ENCODE data around the gene DUOXA2.

DUOXA2 gene

DNA sequence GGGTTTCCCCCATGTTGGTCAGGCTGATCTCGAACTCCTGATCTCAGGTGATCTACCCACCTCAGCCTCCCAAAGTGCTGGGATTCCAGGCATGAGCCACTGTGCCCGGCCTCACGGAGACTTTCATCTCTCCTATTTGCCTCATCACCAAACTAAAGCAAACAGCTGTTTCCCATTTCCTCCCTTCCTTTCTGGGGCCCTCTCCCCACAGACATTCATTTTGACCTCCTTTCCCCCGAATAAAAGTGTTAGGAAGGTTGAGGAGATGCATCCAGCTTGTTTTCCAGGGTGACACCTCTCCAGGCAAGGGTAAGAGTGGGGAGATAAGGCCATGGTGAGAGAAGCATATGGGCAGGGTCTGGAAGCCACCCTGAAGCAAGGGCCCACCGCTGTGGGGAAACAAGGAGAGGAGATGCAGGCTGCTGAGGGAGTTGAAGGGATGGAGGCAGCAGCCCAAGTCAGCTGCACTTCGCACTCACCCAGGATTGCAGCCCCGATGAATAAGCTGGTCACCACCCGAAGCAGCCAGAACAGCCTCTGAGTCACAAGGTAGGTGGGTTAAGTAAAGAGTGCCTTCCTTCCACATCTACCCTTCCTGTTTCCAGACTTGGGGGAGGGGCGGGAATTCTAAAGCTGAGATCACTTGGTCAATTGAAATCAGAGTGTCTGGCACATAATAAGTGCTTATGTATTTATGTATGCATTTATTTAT, 7.7 kb downstream of the DUOXA2 start:
- H3K9ac ChIP-seq (ENCODE audit: low read depth, low read length, poor library complexity, severe bottlenecking) = no peak overlapping the region
- no peaks in the 10 kb centered on the region for H3K27me3 ChIP-seq (ENCODE audit: insufficient read depth, low read length, poor library complexity, severe bottlenecking)
- no peak for TF ChIP-seq EZH2phosphoT487 (IDR thresholded peaks at IDR 0.05; ENCODE audit: borderline replicate concordance)
- TF ChIP-seq, protein P1, sequence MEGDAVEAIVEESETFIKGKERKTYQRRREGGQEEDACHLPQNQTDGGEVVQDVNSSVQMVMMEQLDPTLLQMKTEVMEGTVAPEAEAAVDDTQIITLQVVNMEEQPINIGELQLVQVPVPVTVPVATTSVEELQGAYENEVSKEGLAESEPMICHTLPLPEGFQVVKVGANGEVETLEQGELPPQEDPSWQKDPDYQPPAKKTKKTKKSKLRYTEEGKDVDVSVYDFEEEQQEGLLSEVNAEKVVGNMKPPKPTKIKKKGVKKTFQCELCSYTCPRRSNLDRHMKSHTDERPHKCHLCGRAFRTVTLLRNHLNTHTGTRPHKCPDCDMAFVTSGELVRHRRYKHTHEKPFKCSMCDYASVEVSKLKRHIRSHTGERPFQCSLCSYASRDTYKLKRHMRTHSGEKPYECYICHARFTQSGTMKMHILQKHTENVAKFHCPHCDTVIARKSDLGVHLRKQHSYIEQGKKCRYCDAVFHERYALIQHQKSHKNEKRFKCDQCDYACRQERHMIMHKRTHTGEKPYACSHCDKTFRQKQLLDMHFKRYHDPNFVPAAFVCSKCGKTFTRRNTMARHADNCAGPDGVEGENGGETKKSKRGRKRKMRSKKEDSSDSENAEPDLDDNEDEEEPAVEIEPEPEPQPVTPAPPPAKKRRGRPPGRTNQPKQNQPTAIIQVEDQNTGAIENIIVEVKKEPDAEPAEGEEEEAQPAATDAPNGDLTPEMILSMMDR (conservative IDR thresholded peaks at IDR 0.05; ENCODE audit: low read length) = no peak
- H3K4me2 ChIP-seq (ENCODE audit: low read depth, low read length, poor library complexity, severe bottlenecking) = no peak overlapping the region
- H3K4me3 ChIP-seq (ENCODE audit: low read length, poor library complexity, severe bottlenecking) = no peak overlapping the region
- H2AFZ ChIP-seq (ENCODE audit: low read length) = no peak overlapping the region
- no peaks in the 10 kb centered on the region for H4K20me1 ChIP-seq (ENCODE audit: insufficient read depth, low read length, poor library complexity, severe bottlenecking)
- no peaks in the 10 kb centered on the region for H3K9me2 ChIP-seq (replicated peaks; ENCODE audit: low read depth, low read length)
- no peaks in the 10 kb centered on the region for H3K36me3 ChIP-seq (ENCODE audit: insufficient read depth, low read length)
- no peaks in the 10 kb centered on the region for H3F3A ChIP-seq (ENCODE audit: low read depth)
- H3K9me3 ChIP-seq (ENCODE audit: insufficient read depth, low read depth, low read length) = no peaks in the 10 kb centered on the region
- H3K4me1 ChIP-seq (ENCODE audit: insufficient read depth, low read length, poor library complexity, severe bottlenecking) = no peaks in the 10 kb centered on the region
- no peaks in the 10 kb centered on the region for H3K79me2 ChIP-seq (ENCODE audit: insufficient read depth, low read length)

DNA sequence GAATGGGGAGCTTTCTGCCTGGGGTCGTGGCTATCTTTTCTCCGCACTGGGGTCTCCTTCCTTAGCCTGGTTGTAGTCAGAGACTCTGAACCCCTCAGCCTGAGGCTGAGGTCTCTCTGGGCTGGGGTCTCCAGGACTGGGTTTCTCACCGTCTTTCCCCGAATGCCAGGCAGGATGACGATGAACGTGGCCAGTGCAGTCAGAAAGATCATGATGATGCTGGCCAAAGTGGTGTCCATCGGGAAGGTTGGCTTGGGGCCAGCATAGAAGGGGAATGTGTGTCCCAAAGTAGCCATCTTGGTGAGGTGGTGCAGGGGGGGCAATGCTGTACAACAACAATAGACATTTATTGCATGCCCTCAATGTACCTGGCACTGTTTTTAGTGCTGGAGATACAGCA, 8.6 kb downstream of the DUOXA2 start:
- no peaks in the 10 kb centered on the region for H3K36me3 ChIP-seq (ENCODE audit: insufficient read depth, low read length)
- no peaks in the 10 kb centered on the region for H3F3A ChIP-seq (ENCODE audit: low read depth)
- no peak overlapping the region for H3K9ac ChIP-seq (ENCODE audit: low read depth, low read length, poor library complexity, severe bottlenecking)
- no peaks in the 10 kb centered on the region for H4K20me1 ChIP-seq (ENCODE audit: insufficient read depth, low read length, poor library complexity, severe bottlenecking)
- H2AFZ ChIP-seq (ENCODE audit: low read length) = no peak overlapping the region
- H3K9me3 ChIP-seq (ENCODE audit: insufficient read depth, low read depth, low read length) = no peaks in the 10 kb centered on the region
- no peaks in the 10 kb centered on the region for H3K9me2 ChIP-seq (replicated peaks; ENCODE audit: low read depth, low read length)
- no peak overlapping the region for H3K4me3 ChIP-seq (ENCODE audit: low read length, poor library complexity, severe bottlenecking)
- no peaks in the 10 kb centered on the region for H3K4me1 ChIP-seq (ENCODE audit: insufficient read depth, low read length, poor library complexity, severe bottlenecking)
- TF ChIP-seq EZH2phosphoT487 (IDR thresholded peaks at IDR 0.05; ENCODE audit: borderline replicate concordance) = no peak
- TF ChIP-seq, protein P1 (conservative IDR thresholded peaks at IDR 0.05; ENCODE audit: low read length) = no peak
- H3K27me3 ChIP-seq (ENCODE audit: insufficient read depth, low read length, poor library complexity, severe bottlenecking) = no peaks in the 10 kb centered on the region
- H3K4me2 ChIP-seq (ENCODE audit: low read depth, low read length, poor library complexity, severe bottlenecking) = no peak overlapping the region
- H3K79me2 ChIP-seq (ENCODE audit: insufficient read depth, low read length) = no peaks in the 10 kb centered on the region

DNA sequence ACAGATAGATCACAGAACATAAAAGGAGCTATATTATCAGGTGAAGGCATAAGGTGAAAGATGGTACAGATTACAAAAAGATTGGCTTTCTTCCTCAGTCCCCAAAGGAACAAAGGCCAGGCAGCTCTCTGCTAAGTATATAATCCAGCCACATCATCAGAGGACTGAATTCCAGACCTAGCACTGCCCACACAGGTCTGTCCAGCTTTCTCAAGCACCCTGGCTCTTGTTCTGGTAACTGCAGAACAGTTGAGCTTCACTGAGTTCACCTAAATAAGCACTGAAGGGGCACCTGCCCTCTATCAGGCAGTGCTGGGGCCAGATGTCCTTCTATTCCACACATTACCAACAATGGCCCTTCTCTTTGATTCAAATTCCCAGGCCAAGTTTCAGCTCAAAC, 9.3 kb downstream of the DUOXA2 start:
- H3K4me1 ChIP-seq (ENCODE audit: insufficient read depth, low read length, poor library complexity, severe bottlenecking) = no peaks in the 10 kb centered on the region
- TF ChIP-seq EZH2phosphoT487 (IDR thresholded peaks at IDR 0.05; ENCODE audit: borderline replicate concordance) = no peak
- TF ChIP-seq, protein P1 (conservative IDR thresholded peaks at IDR 0.05; ENCODE audit: low read length) = no peak
- H3F3A ChIP-seq (ENCODE audit: low read depth) = no peaks in the 10 kb centered on the region
- H3K4me3 ChIP-seq (ENCODE audit: low read length, poor library complexity, severe bottlenecking) = no peak overlapping the region
- no peaks in the 10 kb centered on the region for H3K36me3 ChIP-seq (ENCODE audit: insufficient read depth, low read length)
- H4K20me1 ChIP-seq (ENCODE audit: insufficient read depth, low read length, poor library complexity, severe bottlenecking) = no peaks in the 10 kb centered on the region
- H3K9me3 ChIP-seq (ENCODE audit: insufficient read depth, low read depth, low read length) = no peaks in the 10 kb centered on the region
- H3K27me3 ChIP-seq (ENCODE audit: insufficient read depth, low read length, poor library complexity, severe bottlenecking) = no peaks in the 10 kb centered on the region
- no peak overlapping the region for H3K9ac ChIP-seq (ENCODE audit: low read depth, low read length, poor library complexity, severe bottlenecking)
- H3K4me2 ChIP-seq (ENCODE audit: low read depth, low read length, poor library complexity, severe bottlenecking) = no peak overlapping the region
- H3K79me2 ChIP-seq (ENCODE audit: insufficient read depth, low read length) = no peaks in the 10 kb centered on the region
- no peak overlapping the region for H2AFZ ChIP-seq (ENCODE audit: low read length)
- H3K9me2 ChIP-seq (replicated peaks; ENCODE audit: low read depth, low read length) = no peaks in the 10 kb centered on the region
